ENCODE results near the gene GAPDHS.

DNA sequence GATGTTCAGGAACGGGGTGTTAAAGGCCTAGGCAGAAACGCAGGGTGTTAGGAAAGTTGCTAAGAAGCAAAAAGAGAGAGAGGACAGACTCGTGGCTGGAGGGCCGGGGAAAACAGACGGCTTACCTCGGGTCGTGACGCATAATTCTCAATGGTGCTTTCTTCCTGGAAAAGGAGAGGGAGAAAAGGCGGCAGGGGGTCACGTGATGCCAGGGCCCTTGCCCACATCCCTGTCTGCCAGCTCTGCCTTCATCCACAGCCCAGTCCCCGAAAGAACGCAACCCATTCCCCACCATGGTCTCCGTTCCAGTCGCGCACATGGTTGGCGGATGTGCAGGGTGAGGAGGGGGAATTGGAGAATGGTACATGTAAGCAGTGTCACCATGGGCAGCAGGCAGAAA, 44.6 kb upstream of the GAPDHS start:
- TF ChIP-seq, protein P1, sequence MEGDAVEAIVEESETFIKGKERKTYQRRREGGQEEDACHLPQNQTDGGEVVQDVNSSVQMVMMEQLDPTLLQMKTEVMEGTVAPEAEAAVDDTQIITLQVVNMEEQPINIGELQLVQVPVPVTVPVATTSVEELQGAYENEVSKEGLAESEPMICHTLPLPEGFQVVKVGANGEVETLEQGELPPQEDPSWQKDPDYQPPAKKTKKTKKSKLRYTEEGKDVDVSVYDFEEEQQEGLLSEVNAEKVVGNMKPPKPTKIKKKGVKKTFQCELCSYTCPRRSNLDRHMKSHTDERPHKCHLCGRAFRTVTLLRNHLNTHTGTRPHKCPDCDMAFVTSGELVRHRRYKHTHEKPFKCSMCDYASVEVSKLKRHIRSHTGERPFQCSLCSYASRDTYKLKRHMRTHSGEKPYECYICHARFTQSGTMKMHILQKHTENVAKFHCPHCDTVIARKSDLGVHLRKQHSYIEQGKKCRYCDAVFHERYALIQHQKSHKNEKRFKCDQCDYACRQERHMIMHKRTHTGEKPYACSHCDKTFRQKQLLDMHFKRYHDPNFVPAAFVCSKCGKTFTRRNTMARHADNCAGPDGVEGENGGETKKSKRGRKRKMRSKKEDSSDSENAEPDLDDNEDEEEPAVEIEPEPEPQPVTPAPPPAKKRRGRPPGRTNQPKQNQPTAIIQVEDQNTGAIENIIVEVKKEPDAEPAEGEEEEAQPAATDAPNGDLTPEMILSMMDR (IDR thresholded peaks at IDR 0.05): no peak
- TF ChIP-seq POLR2A (IDR thresholded peaks at IDR 0.05): no peak

Data from testis (tissue), 2 donors.